HEK293T (cell line): ENCODE results near the gene MORN1.

ENCODE experiments used
- ARNT ChIP-seq: fragments of 450-650 bp; IDR thresholded peaks from 2 replicates; pipeline ENCODE4 v1.6.1; 2017; ENCODE audit warnings: mild to moderate bottlenecking
- SP1 ChIP-seq: fragments of 450-650 bp; IDR thresholded peaks from 2 replicates; pipeline ENCODE4 v1.6.1; 2017

DNA sequence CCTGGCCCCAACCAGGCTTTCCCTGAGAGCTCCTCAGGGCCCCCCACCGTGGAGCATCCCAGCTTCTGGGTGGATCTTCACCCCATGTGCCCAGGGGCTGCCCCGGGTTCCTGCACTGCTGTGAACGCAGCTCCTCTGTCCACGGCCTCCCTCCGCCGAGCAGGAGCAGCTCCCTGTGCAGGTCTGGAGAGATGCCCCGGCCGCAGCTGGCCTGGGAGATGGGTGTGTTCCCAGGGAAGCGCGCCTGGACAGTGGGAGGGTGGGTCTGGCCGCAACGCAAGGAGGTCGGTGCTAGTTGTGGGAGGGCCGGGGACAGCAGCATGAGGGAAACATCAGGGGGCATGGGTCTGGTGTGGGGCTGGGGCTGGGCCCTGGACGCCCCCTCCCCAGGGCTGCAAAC is 71.3 kb downstream of the MORN1 start:
- TF ChIP-seq ARNT (no peak), SP1 (no peak)
